Right lobe of liver (tissue), 4 donors: ENCODE results near the gene S100P.
A peak's percentile ranks its signal among the peaks of the same experiment; 100 is the strongest.

Experiments used
- CTCF ChIP-seq, 4 donors: fragments of 200-600 bp in 3 of 4; fragments of 450-650 bp in 1 of 4; IDR thresholded peaks; one replicate each; pipeline versions ENCODE4 v1.5.1 to v1.8.0; 2016 to 2022; ENCODE audit warnings: antibody characterized with exemption in 4 of 4, mild to moderate bottlenecking in 2 of 4
- POLR2A ChIP-seq: fragments of 450-650 bp; IDR thresholded peaks from one replicate; pipeline ENCODE4 v1.6.1; 2017; ENCODE audit warnings: antibody characterized with exemption, mild to moderate bottlenecking
- donor health status: DM: no; HTN: no; CAD: no.
- donor health status: DM: no; HTN: no; CAD: no.
- donor health status: DM: no; HTN: yes; CAD: no.

GRCh38 chr4:6716018-6716911 lies 22.6 kb downstream of the S100P start, which contains the start of gene BLOC1S4:
- TF ChIP-seq CTCF (IDR thresholded peaks at IDR 0.05) (peak in 2 of 4 donors; percentile 11 to 33), POLR2A (peak; percentile 88)
